H1 (cell line): Measurements from ENCODE around the gene RAB31. TPM values are rescaled to one million over a fixed set of nuclear protein-coding genes. Genes with fewer than 3 reads are reported as not detected.

Source experiments
- ASH2L ChIP-seq: fragments of 200-600, 300-600 bp; sonication (generic); IDR thresholded peaks from one replicate; pipeline ENCODE4 v1.7.1; 2017; ENCODE audit warnings: low read length
- BACH1 ChIP-seq: IDR thresholded peaks from 2 replicates; pipeline ENCODE4 v1.6.1; 2012; ENCODE audit warnings: low read length, improper control_type of control experiment
- BCL11A ChIP-seq, 2 experiments: IDR thresholded peaks; one replicate each; pipeline ENCODE4 v1.6.1; 2011; ENCODE audit warnings: low read depth in 2 of 2, low read length in 2 of 2, mild to moderate bottlenecking in 2 of 2
- CHD2 ChIP-seq: IDR thresholded peaks from 2 replicates; pipeline ENCODE4 v1.6.1; 2012; ENCODE audit warnings: low read length, improper control_type of control experiment
- EGR1 ChIP-seq: IDR thresholded peaks from 2 replicates; pipeline ENCODE4 v1.6.1; 2011; ENCODE audit warnings: low read depth, low read length, borderline replicate concordance
- MAFK ChIP-seq: IDR thresholded peaks from 2 replicates; pipeline ENCODE4 v1.6.1; 2012; ENCODE audit warnings: low read depth, mild to moderate bottlenecking, improper control_type of control experiment, low read length
- POLR2AphosphoS5 ChIP-seq: IDR thresholded peaks from 2 replicates; pipeline ENCODE4 v1.6.1; 2011; ENCODE audit warnings: low read depth, low read length
- SP1 ChIP-seq: IDR thresholded peaks from 2 replicates; pipeline ENCODE4 v1.6.1; 2011; ENCODE audit warnings: low read depth, low read length
- SP2 ChIP-seq: IDR thresholded peaks from 2 replicates; pipeline ENCODE4 v1.6.1; 2012; ENCODE audit warnings: mild to moderate bottlenecking, low read length, inconsistent platforms
- polyA plus RNA-seq, 7 experiments: library from polyadenylated mRNA; depleted of rRNA in 3 of 7; stranded (reverse) in 5 of 7; unstranded in 2 of 7; fragments of >200 nt in 5 of 7; fragments of 200-250 nt in 2 of 7; gene quantifications; 1 replicate in 5 of 7; 2 replicates in 1 of 7; 4 replicates in 1 of 7; pipeline versions ENCODE4 v1.2.1 to v1.2.3, GENCODE V29; 2011 to 2013; ENCODE audit warnings: missing spikeins in 2 of 7, mixed read lengths in 2 of 7
- total RNA-seq: library from RNA; stranded (reverse); fragmentation: NEBNext Ultra II Directional; extraction: Animal tissue kit (Norgen Biotek cat#: 25700); gene quantifications from 2 replicates; pipeline ENCODE4 v1.2.1, GENCODE V29; 2021

The RAB31 gene
- total and polyA plus RNA-seq, 2 of the 8 experiments (the other 6 are each of a cell fraction or from before 2014, with no cell fraction given) = 15.2 to 40.9 TPM

DNA sequence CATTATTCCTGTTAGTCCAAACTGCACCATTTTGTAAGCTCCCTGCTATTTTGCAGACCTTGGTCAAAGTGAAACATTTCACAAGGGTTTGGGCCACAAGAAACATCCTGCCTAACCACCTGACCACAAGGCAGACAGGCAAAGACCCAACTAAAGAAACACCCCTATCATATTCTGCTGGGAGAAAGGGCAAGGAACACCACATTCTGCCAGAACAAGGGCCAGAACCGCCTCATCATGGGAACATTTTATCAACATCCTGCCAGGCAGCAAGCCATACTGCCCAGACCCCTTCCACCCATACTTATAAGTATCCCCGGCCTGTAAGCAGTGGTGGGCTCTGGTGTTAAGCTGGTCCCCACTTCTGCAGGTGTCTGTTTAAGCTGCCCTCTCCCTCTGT lies 12.0 kb upstream of the RAB31 start (continued):
- TF ChIP-seq BCL11A (IDR thresholded peaks at IDR 0.05; ENCODE audit: low read depth in 2 of 2, low read length in 2 of 2) = no peak
- no peak for TF ChIP-seq ASH2L
- no peak for TF ChIP-seq CHD2
- no peak for TF ChIP-seq SP1
- no peak for TF ChIP-seq MAFK
- TF ChIP-seq POLR2AphosphoS5 = no peak
- TF ChIP-seq BACH1 = no peak
- TF ChIP-seq EGR1 = no peak
- no peak for TF ChIP-seq SP2
